GM10266 (cell line): ENCODE measurements around the gene RNF26.
A peak's percentile ranks its signal among the peaks of the same experiment; 100 is the strongest.
"Not testable (repeated sequence)": the region's sequence is repeated elsewhere in the genome, so short reads cannot be mapped to it uniquely, and the experiment has no call there.

Source experiments
- DNase-seq: peaks from one replicate; pipeline ENCODE4 v3.0.0; 2012; ENCODE audit errors: extremely low spot score
- TF ChIP-seq, protein P1 (sequence below): IDR thresholded peaks from 2 replicates; pipeline ENCODE4 v1.5.1; 2012; ENCODE audit warnings: mild to moderate bottlenecking, low read depth; ENCODE audit not compliant: control insufficient read depth, insufficient read depth; ENCODE audit errors: missing control alignments

The RNF26 gene

DNA sequence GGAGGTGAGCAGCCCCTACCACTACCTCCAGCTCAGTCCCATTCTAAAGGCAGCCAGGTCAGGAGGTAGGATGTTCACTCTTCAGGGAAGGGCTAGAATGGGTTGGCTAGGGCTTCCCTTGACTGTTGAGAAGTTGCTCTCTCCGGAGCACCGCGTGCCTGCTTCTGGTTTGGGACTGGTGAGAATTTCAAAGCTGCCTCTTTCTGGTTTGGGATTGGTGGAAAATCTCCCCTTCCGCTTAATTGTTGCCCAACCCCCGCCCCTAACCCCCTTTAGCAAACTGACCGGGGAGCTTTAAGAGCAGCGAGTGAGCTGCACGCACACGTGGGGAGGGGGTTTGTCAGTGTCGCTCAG is 46.5 kb downstream of the RNF26 start:
- peak; percentile 5 for DNase-seq
- TF ChIP-seq, protein P1, sequence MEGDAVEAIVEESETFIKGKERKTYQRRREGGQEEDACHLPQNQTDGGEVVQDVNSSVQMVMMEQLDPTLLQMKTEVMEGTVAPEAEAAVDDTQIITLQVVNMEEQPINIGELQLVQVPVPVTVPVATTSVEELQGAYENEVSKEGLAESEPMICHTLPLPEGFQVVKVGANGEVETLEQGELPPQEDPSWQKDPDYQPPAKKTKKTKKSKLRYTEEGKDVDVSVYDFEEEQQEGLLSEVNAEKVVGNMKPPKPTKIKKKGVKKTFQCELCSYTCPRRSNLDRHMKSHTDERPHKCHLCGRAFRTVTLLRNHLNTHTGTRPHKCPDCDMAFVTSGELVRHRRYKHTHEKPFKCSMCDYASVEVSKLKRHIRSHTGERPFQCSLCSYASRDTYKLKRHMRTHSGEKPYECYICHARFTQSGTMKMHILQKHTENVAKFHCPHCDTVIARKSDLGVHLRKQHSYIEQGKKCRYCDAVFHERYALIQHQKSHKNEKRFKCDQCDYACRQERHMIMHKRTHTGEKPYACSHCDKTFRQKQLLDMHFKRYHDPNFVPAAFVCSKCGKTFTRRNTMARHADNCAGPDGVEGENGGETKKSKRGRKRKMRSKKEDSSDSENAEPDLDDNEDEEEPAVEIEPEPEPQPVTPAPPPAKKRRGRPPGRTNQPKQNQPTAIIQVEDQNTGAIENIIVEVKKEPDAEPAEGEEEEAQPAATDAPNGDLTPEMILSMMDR = no peak

DNA sequence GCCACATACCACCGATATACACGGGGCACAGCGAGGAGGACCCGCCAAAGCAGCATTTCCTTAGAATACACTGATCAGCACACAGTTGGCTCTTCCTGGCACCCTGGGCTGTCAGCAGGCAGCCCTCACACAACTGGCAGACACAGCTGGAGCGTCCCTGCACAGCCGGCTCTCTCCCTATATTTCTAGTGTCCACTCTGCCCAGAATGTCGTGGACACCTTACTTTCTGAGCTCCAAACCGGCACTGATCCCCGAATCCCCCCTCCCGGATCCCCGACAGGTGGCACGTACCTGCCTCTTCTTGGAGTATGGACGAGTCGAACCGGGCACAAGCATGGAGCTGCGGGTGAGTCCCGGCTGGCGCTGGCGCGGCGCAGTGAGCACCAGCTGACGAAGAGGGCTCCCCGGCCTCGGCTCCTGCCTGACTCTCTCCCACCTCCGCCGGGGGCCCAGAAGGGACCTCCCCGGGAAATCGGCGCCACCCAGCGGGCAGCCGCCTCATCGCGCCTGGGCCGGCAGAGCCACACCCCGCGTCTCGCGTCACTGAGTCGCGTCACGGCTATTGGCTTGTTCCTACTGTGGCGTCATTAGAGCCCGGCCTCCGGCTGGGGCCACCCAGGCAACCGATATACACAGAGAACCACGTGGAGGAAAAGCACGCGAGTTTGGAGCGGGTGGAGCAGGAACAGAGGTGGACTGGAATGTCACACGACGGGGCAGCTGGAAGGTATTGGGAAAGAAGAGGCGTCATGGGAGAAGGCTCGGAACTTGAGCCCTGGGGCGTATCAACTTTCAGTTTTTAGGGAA is 47.1 kb downstream of the RNF26 start, which contains the start of gene USP2:
USP2 (minus strand) TSS at position 510 of the 808 bp plus-strand sequence. CDS start 8,210 bp downstream, outside the sequence.
- TF ChIP-seq, protein P1 = peak; percentile 91
- peak; percentile 92 for DNase-seq

DNA sequence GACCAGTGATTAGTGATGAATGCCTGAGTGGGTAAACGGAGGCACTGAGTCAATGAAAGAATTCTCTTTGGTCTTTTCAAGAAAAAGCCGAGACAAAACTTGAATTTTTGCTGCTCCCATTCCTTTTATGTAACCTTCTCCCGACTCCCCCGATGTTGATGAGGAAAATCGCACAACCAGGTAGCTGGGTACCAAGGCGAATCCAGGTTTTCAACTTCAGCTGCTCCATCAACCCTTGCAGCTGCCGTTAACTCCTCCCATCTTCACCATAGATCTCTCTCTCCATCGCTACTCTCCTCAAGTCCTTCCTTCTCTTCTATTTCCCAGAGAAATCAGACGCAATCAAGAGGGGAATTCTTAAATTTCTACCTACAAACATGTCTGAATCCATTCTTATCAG is 47.8 kb downstream of the RNF26 start:
- TF ChIP-seq, protein P1 = no peak
- DNase-seq = peak; percentile 2

DNA sequence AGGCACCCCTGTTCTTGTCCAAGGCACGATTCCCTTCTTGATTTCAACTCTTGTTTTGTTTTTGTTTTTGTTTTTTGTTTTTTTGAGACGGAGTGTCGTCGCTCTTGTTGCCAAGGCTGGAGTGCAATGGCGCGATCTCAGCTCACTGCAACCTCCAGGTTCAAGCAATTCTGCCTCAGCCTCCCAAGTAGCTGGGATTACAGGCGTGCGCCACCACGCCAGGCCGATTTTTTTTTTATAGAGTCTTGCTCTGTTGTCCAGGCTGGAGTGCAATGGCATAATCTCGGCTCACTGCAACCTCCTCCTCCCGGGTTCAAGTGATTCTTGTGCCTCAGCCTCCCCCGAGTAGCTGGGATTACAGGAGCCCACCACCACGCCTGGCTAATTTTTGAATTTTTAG is 48.2 kb downstream of the RNF26 start:
- DNase-seq = not testable (repeated sequence)

DNA sequence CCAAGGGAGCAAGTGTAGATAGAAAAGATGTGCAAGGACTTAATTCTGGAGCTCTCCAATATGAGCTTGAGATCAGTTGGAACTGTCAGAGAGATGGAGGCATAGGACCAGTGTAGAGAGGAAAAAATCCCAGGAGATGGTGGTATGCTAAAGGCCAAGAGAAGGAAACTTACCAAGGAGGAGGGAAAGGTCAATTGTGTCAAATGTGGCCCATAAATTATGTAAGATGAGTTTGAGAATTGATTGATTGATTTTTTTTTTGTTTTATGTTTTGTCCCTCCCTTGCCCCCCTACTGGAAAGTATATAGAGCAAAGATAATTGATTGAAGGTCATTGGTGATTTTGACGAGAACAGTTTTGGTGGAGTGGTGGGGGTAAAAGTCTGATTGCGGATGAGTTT is 50.0 kb downstream of the RNF26 start:
- DNase-seq = peak; percentile 3
- TF ChIP-seq, protein P1 = no peak
